Activated CD8-positive, alpha-beta T cell treated with anti-CD3 and anti-CD28 coated beads for 36 hours (primary cell): ENCODE results near the gene LMAN2L. TPM values are rescaled to one million over a fixed set of nuclear protein-coding genes. Genes with fewer than 3 reads are reported as not detected.

ENCODE experiments used
- ATAC-seq: fragments of 200-7000 bp; cut with Tn5 transposase; one replicate; pipeline ENCODE4 v1.10.0; 2021; ENCODE audit warnings: mild to moderate bottlenecking, moderate library complexity
- CTCF ChIA-PET: fragments of 350-600 bp; sonication (Branson Sonifier 250); formaldehyde crosslinking; loops from one replicate; lab custom pipeline; 2021; ENCODE audit warnings: antibody characterized with exemption; lab: Charles Lee
- POLR2A ChIA-PET: fragments of 350-600 bp; sonication (Branson Sonifier 250); formaldehyde crosslinking; loops from one replicate; lab custom pipeline; 2021; ENCODE audit warnings: antibody characterized with exemption; lab: Charles Lee
- DNase-seq: peaks from one replicate; pipeline ENCODE4 v3.0.0-alpha.2; 2020
- H3K27ac Mint-ChIP-seq: one replicate; pipeline ENCODE4 v1.8.0; 2021; ENCODE audit warnings: mild to moderate bottlenecking, mixed read lengths
- H3K27me3 Mint-ChIP-seq: one replicate; pipeline ENCODE4 v1.8.0; 2021; ENCODE audit warnings: mixed read lengths
- H3K36me3 Mint-ChIP-seq: one replicate; pipeline ENCODE4 v1.8.0; 2021; ENCODE audit warnings: low read depth, mixed read lengths
- H3K4me1 Mint-ChIP-seq: one replicate; pipeline ENCODE4 v1.8.0; 2021; ENCODE audit warnings: low read depth, mixed read lengths
- H3K4me3 Mint-ChIP-seq: one replicate; pipeline ENCODE4 v1.8.0; 2021; ENCODE audit warnings: mild to moderate bottlenecking, moderate library complexity, mixed read lengths
- H3K9me3 Mint-ChIP-seq: one replicate; pipeline ENCODE4 v1.8.0; 2021; ENCODE audit warnings: mixed read lengths
- CTCF ChIP-seq: fragments of 200-600 bp; IDR thresholded peaks from one replicate; pipeline ENCODE4 v1.8.0; 2022; ENCODE audit warnings: antibody characterized with exemption, mild to moderate bottlenecking
- intact Hi-C: fragments of 100-400 bp; cut with micrococcal nuclease; formaldehyde crosslinking; loops from one replicate; pipeline ENCODE4 v1.10.0; 2022
- total RNA-seq, 2 experiments: library from RNA; stranded (reverse); gene quantifications; one replicate each; pipeline ENCODE4 v1.2.3, GENCODE V29; 2021

Gene LMAN2L
- total RNA-seq, 2 experiments from 2014 or later, result 4.4 to 6.1 TPM

- ATAC-seq (no peak), DNase-seq (no peak)
- Mint-ChIP-seq H3K9me3 (peaks cover 1% of the 10 kb centered on the region), H3K4me1 (no peaks in the 10 kb centered on the region), H3K27me3 (no peaks in the 10 kb centered on the region), H3K4me3 (no peak overlapping the region), H3K36me3 (no peaks in the 10 kb centered on the region), H3K27ac (no peak overlapping the region)
- POLR2A ChIA-PET, result no interaction called here
- CTCF ChIA-PET, result no interaction called here
- intact Hi-C loops, result no loop called here
- no peak for TF ChIP-seq CTCF
Observed at GRCh38 chr2:96661324-96661723, 78.5 kb downstream of the LMAN2L start.

DNA sequence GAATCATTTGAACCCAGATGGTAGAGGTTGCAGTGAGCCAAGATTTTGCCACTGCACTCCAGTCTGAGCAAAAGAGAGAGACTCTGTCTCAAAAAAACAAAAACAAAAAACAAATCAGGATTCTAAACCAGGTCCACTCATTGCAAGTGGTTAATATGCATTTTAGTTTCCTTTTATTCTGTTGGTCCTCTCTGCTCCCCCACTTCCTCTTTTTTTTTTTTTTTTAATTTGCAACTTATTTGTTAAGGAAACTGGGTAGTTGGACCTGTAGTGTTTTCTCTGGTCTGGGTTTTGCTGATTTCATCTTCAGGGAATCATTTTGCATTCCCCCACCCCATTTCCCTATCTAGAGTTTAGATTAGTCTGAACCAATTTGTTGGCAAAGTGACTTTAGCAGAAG is 83.3 kb downstream of the LMAN2L start:
- H3K27me3 Mint-ChIP-seq, result no peaks in the 10 kb centered on the region
- no peaks in the 10 kb centered on the region for H3K9me3 Mint-ChIP-seq
- H3K4me3 Mint-ChIP-seq, result no peak overlapping the region
- no peaks in the 10 kb centered on the region for H3K4me1 Mint-ChIP-seq
- ChIA-PET POLR2A (no interaction called here), CTCF (no interaction called here)
- intact Hi-C loops, result no loop called here
- H3K27ac Mint-ChIP-seq, result no peak overlapping the region
- ATAC-seq, result no peak
- H3K36me3 Mint-ChIP-seq, result no peaks in the 10 kb centered on the region
- DNase-seq, result no peak
- no peak for TF ChIP-seq CTCF

Other genes with a start within 250 kb of the LMAN2L start
- under 1 TPM in 1 of 2 experiments, not detected in 1; 0.25 TPM for gene NEURL3, start 234.7 kb downstream of the LMAN2L start, total RNA-seq
- 10 to 100 TPM; 61.5 to 64.3 TPM for gene ARID5A, start 203.3 kb downstream of the LMAN2L start, total RNA-seq
- gene KANSL3, start 101.8 kb downstream of the LMAN2L start, total RNA-seq, result 10 to 100 TPM; 37.8 to 39.8 TPM
- not detected for gene FER1L5, start 97.3 kb downstream of the LMAN2L start, total RNA-seq
- 1 to 10 TPM; 5.1 to 5.8 TPM for gene CNNM4, start 20.8 kb upstream of the LMAN2L start, total RNA-seq
- gene CNNM3, start 76.2 kb upstream of the LMAN2L start, total RNA-seq, result 10 to 100 TPM; 15.8 to 19.3 TPM
- gene ANKRD23, start 104.0 kb upstream of the LMAN2L start, total RNA-seq, result 1 to 10 TPM; 5.3 to 5.7 TPM
- 10 to 100 TPM; 22.6 TPM for gene ANKRD39, start 118.0 kb upstream of the LMAN2L start, total RNA-seq
- gene SEMA4C, start 130.0 kb upstream of the LMAN2L start, total RNA-seq, result 10 to 100 TPM; 10.4 to 12.4 TPM
- gene FAM178B, start 246.5 kb upstream of the LMAN2L start, total RNA-seq, result under 1 TPM; 0.72 to 0.77 TPM